HK-2 (cell line): ENCODE results near the gene PYGM.
"Not testable (repeated sequence)": the region's sequence is repeated elsewhere in the genome, so short reads cannot be mapped to it uniquely, and the experiment has no call there.

Experiments
- DNase-seq: peaks from one replicate; pipeline ENCODE4 v3.0.0-alpha.2; 2018; ENCODE audit not compliant: unreplicated experiment

PYGM gene

GRCh38 chr11:64716473-64717267, 43.1 kb downstream of the PYGM start:
- no peak for DNase-seq

GRCh38 chr11:64715756-64716472, 43.9 kb downstream of the PYGM start:
- no peak for DNase-seq

- no peak for DNase-seq
Measured at GRCh38 chr11:64715110-64715509, 44.7 kb downstream of the PYGM start.

GRCh38 chr11:64714666-64715065, 45.1 kb downstream of the PYGM start:
- no peak for DNase-seq

- DNase-seq: no peak
Measured at GRCh38 chr11:64713781-64714363, 45.9 kb downstream of the PYGM start.

GRCh38 chr11:64713016-64713707, 46.6 kb downstream of the PYGM start:
- DNase-seq: no peak

- no peak for DNase-seq
Measured at GRCh38 chr11:64712430-64713015, 47.3 kb downstream of the PYGM start.

- DNase-seq: no peak
Measured at GRCh38 chr11:64711956-64712362, 47.8 kb downstream of the PYGM start.

- no peak for DNase-seq
Measured at GRCh38 chr11:64711138-64711955, 48.4 kb downstream of the PYGM start.

- no peak for DNase-seq
Measured at GRCh38 chr11:64710418-64711137, 49.2 kb downstream of the PYGM start.

- DNase-seq: no peak
Measured at GRCh38 chr11:64705501-64705900, 54.3 kb downstream of the PYGM start.

- DNase-seq: no peak
Measured at GRCh38 chr11:64703048-64703447, 56.7 kb downstream of the PYGM start.

GRCh38 chr11:64701956-64702355, 57.8 kb downstream of the PYGM start:
- DNase-seq: not testable (repeated sequence)

GRCh38 chr11:64698427-64698826, 61.3 kb downstream of the PYGM start:
- DNase-seq: no peak

- DNase-seq: no peak
Measured at GRCh38 chr11:64697663-64698375, 62.0 kb downstream of the PYGM start.
